Epithelial cell of esophagus (primary cell): ENCODE data around the gene CMTM4.

Experiments
- DNase-seq: peaks from one replicate; pipeline ENCODE4 v3.0.0; 2010; ENCODE audit warnings: low read depth
- H3K4me3 ChIP-seq: 2 replicates; pipeline ENCODE4 v1.5.1; 2011; ENCODE audit warnings: mild to moderate bottlenecking, low read length, control low read depth
- CTCF ChIP-seq: IDR thresholded peaks from 2 replicates; pipeline ENCODE4 v1.5.1; 2011; ENCODE audit warnings: low read depth, mild to moderate bottlenecking, low read length, control low read depth, inconsistent platforms; ENCODE audit not compliant: insufficient read depth; ENCODE audit errors: missing control alignments

CMTM4 gene

GRCh38 chr16:66735891-66736290, 39.3 kb upstream of the CMTM4 start:
- DNase-seq: peak; percentile 75
- TF ChIP-seq CTCF: no peak
- no peak overlapping the region for H3K4me3 ChIP-seq

GRCh38 chr16:66731101-66731500, 34.6 kb upstream of the CMTM4 start:
- TF ChIP-seq CTCF: no peak
- no peak for DNase-seq
- no peak overlapping the region for H3K4me3 ChIP-seq

GRCh38 chr16:66728804-66729203, 32.3 kb upstream of the CMTM4 start:
- DNase-seq: no peak
- no peak overlapping the region for H3K4me3 ChIP-seq
- TF ChIP-seq CTCF: no peak

- no peak overlapping the region for H3K4me3 ChIP-seq
- peak; percentile 58 for DNase-seq
- TF ChIP-seq CTCF: peak; percentile 51
Observed at GRCh38 chr16:66728117-66728787, 31.7 kb upstream of the CMTM4 start.

- no peak for DNase-seq
Observed at GRCh38 chr16:66720766-66721165, 24.2 kb upstream of the CMTM4 start.

GRCh38 chr16:66719246-66719645, 22.7 kb upstream of the CMTM4 start:
- H3K4me3 ChIP-seq: no peak overlapping the region
- DNase-seq: no peak
- TF ChIP-seq CTCF: no peak

More at GRCh38 chr16:66720766-66721165, 24.2 kb upstream of the CMTM4 start:
- no peak overlapping the region for H3K4me3 ChIP-seq
- TF ChIP-seq CTCF: no peak

- peak; percentile 46 for DNase-seq
- TF ChIP-seq CTCF: no peak
- no peak overlapping the region for H3K4me3 ChIP-seq
Observed at GRCh38 chr16:66717776-66718175, 21.2 kb upstream of the CMTM4 start.
